HFFc6 (cell line): ENCODE results near the gene AURKA. TPM values are rescaled to one million over a fixed set of nuclear protein-coding genes. Genes with fewer than 3 reads are reported as not detected.

ENCODE experiments used
- DNase-seq: peaks from one replicate; pipeline ENCODE4 v3.0.0-alpha.2; 2018
- H3K27ac Mint-ChIP-seq: 2 replicates; pipeline ENCODE4 v1.8.0; 2020; ENCODE audit warnings: mild to moderate bottlenecking, mixed read lengths
- H3K27me3 Mint-ChIP-seq: 2 replicates; pipeline ENCODE4 v1.8.0; 2021; ENCODE audit warnings: mild to moderate bottlenecking, moderate library complexity, mixed read lengths; ENCODE audit not compliant: insufficient read depth
- H3K36me3 Mint-ChIP-seq: 2 replicates; pipeline ENCODE4 v1.8.0; 2021; ENCODE audit warnings: low read depth, mixed read lengths
- H3K4me1 Mint-ChIP-seq: 2 replicates; pipeline ENCODE4 v1.8.0; 2020; ENCODE audit warnings: low read depth, mixed read lengths
- H3K4me3 Mint-ChIP-seq: 2 replicates; pipeline ENCODE4 v1.8.0; 2020; ENCODE audit warnings: mild to moderate bottlenecking, moderate library complexity, mixed read lengths
- H3K9me3 Mint-ChIP-seq: 2 replicates; pipeline ENCODE4 v1.8.0; 2020; ENCODE audit warnings: mild to moderate bottlenecking, mixed read lengths
- total RNA-seq, 6 experiments: library from RNA; stranded (reverse); fragmentation: NEBNext Ultra II Directional; extraction: Animal tissue kit (Norgen Biotek cat#: 25700); gene quantifications; 2 replicates in 1 of 6; 3 replicates in 5 of 6; pipeline ENCODE4 v1.2.3, GENCODE V29; 2021
- TF ChIP-seq, protein P1 (sequence below): fragments of 200-600 bp; sonication (generic); IDR thresholded peaks from 2 replicates; pipeline ENCODE4 v1.5.0; 2021; ENCODE audit warnings: antibody characterized with exemption, mild to moderate bottlenecking

AURKA gene
- total RNA-seq, 6 experiments from 2014 or later = 37.2 to 82.0 (median 77.1) TPM

- H3K27ac Mint-ChIP-seq = peak overlapping the region; percentile 51
- TF ChIP-seq, protein P1, sequence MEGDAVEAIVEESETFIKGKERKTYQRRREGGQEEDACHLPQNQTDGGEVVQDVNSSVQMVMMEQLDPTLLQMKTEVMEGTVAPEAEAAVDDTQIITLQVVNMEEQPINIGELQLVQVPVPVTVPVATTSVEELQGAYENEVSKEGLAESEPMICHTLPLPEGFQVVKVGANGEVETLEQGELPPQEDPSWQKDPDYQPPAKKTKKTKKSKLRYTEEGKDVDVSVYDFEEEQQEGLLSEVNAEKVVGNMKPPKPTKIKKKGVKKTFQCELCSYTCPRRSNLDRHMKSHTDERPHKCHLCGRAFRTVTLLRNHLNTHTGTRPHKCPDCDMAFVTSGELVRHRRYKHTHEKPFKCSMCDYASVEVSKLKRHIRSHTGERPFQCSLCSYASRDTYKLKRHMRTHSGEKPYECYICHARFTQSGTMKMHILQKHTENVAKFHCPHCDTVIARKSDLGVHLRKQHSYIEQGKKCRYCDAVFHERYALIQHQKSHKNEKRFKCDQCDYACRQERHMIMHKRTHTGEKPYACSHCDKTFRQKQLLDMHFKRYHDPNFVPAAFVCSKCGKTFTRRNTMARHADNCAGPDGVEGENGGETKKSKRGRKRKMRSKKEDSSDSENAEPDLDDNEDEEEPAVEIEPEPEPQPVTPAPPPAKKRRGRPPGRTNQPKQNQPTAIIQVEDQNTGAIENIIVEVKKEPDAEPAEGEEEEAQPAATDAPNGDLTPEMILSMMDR = no peak
- H3K36me3 Mint-ChIP-seq = peaks cover 45% of the 10 kb centered on the region
These were observed 19.2 kb downstream of the AURKA start for GRCh38 chr20:56372850-56373249.

DNA sequence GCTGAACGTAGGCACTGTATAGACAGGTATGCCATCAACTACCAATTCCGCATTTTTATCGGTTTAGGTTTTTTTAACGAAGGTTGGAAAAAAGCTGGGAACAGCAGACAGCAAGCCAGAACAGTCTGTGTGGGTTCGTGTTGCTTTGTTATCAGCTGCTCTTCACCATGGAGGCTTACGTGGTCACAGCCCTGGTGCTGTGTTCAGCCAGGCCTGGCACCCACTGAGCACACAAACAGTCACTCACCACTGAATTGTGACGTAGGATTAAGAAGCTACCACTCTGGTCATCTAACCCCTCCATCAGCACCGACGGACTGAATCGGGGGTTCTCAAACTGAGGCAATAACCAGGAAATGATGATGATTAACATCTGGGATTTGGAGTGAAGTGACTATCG, 20.0 kb downstream of the AURKA start:
- Mint-ChIP-seq H3K27ac (no peak overlapping the region), H3K27me3 (peaks cover 3% of the 10 kb centered on the region), H3K4me1 (peaks cover 37% of the 10 kb centered on the region), H3K4me3 (no peak overlapping the region), H3K9me3 (no peaks in the 10 kb centered on the region), H3K36me3 (peaks cover 43% of the 10 kb centered on the region)
- DNase-seq = no peak
- TF ChIP-seq, protein P1 = no peak

More at GRCh38 chr20:56372850-56373249, 19.2 kb downstream of the AURKA start:
- DNase-seq = no peak
- Mint-ChIP-seq H3K4me3 (no peak overlapping the region), H3K9me3 (no peaks in the 10 kb centered on the region), H3K27me3 (peaks cover 3% of the 10 kb centered on the region; the same call in 1 of the 2 replicates), H3K4me1 (peaks cover 38% of the 10 kb centered on the region)

- Mint-ChIP-seq H3K4me3 (no peak overlapping the region), H3K36me3 (peaks cover 34% of the 10 kb centered on the region), H3K27ac (peak overlapping the region; percentile 26; the same call in 1 of the 2 replicates), H3K4me1 (peaks cover 17% of the 10 kb centered on the region), H3K27me3 (peaks cover 3% of the 10 kb centered on the region), H3K9me3 (no peaks in the 10 kb centered on the region)
- TF ChIP-seq, protein P1 = no peak
- no peak for DNase-seq
These were observed 22.8 kb downstream of the AURKA start for GRCh38 chr20:56369179-56369578.

- Mint-ChIP-seq H3K27me3 (peaks cover 3% of the 10 kb centered on the region), H3K4me1 (peaks cover 14% of the 10 kb centered on the region), H3K27ac (peak overlapping the region; percentile 9; the same call in 1 of the 2 replicates), H3K9me3 (no peaks in the 10 kb centered on the region), H3K4me3 (no peak overlapping the region), H3K36me3 (peaks cover 31% of the 10 kb centered on the region)
- no peak for DNase-seq
- TF ChIP-seq, protein P1 = no peak
These were observed 23.5 kb downstream of the AURKA start for GRCh38 chr20:56368351-56369134.

GRCh38 chr20:56363491-56363890, 28.5 kb downstream of the AURKA start:
- peaks cover 17% of the 10 kb centered on the region for H3K36me3 Mint-ChIP-seq
- peaks cover 5% of the 10 kb centered on the region; the same call in 1 of the 2 replicates for H3K27me3 Mint-ChIP-seq
- H3K4me1 Mint-ChIP-seq = peaks cover 35% of the 10 kb centered on the region
- no peaks in the 10 kb centered on the region for H3K9me3 Mint-ChIP-seq
- H3K27ac Mint-ChIP-seq = no peak overlapping the region
- TF ChIP-seq, protein P1 = no peak
- DNase-seq = no peak
- no peak overlapping the region for H3K4me3 Mint-ChIP-seq
